ENCODE data around the gene IP6K2. TPM values are rescaled to one million over a fixed set of nuclear protein-coding genes. Genes with fewer than 3 reads are reported as not detected.
A peak's percentile ranks its signal among the peaks of the same experiment; 100 is the strongest.

Gene IP6K2
- total RNA-seq, 1 donor from 2014 or later: 212 TPM

- H3K27ac Mint-ChIP-seq: peak overlapping the region; percentile 31
- TF ChIP-seq CTCF (IDR thresholded peaks at IDR 0.05; ENCODE audit: unreplicated experiment): no peak
- H3K9me3 Mint-ChIP-seq (ENCODE audit: low read depth): no peaks in the 10 kb centered on the region
- no peak for DNase-seq (ENCODE audit: low spot score, unreplicated experiment)
- H3K4me1 Mint-ChIP-seq (ENCODE audit: low read depth): peaks cover 12% of the 10 kb centered on the region
- peaks cover 26% of the 10 kb centered on the region for H3K36me3 Mint-ChIP-seq (ENCODE audit: insufficient read depth)
- no peak overlapping the region for H3K4me3 Mint-ChIP-seq (ENCODE audit: low read depth)
- H3K27me3 Mint-ChIP-seq: no peaks in the 10 kb centered on the region
Measured at GRCh38 chr3:48696601-48697000, 20.4 kb downstream of the IP6K2 start.

GRCh38 chr3:48696156-48696555 is 20.9 kb downstream of the IP6K2 start:
- TF ChIP-seq CTCF (IDR thresholded peaks at IDR 0.05; ENCODE audit: unreplicated experiment): no peak
- Mint-ChIP-seq H3K4me1 (ENCODE audit: low read depth) (peaks cover 12% of the 10 kb centered on the region), H3K36me3 (ENCODE audit: insufficient read depth) (peaks cover 29% of the 10 kb centered on the region), H3K27ac (peak overlapping the region; percentile 31), H3K27me3 (no peaks in the 10 kb centered on the region), H3K9me3 (ENCODE audit: low read depth) (no peaks in the 10 kb centered on the region), H3K4me3 (ENCODE audit: low read depth) (no peak overlapping the region)
- DNase-seq (ENCODE audit: low spot score, unreplicated experiment): no peak

- Mint-ChIP-seq H3K27ac (peak overlapping the region; percentile 86), H3K27me3 (no peaks in the 10 kb centered on the region), H3K4me1 (ENCODE audit: low read depth) (peaks cover 12% of the 10 kb centered on the region), H3K9me3 (ENCODE audit: low read depth) (no peaks in the 10 kb centered on the region), H3K36me3 (ENCODE audit: insufficient read depth) (peaks cover 32% of the 10 kb centered on the region), H3K4me3 (ENCODE audit: low read depth) (no peak overlapping the region)
- DNase-seq (ENCODE audit: low spot score, unreplicated experiment): no peak
- TF ChIP-seq CTCF (IDR thresholded peaks at IDR 0.05; ENCODE audit: unreplicated experiment): no peak
Measured at GRCh38 chr3:48695393-48695753, 21.6 kb downstream of the IP6K2 start.

- H3K4me3 Mint-ChIP-seq (ENCODE audit: low read depth): no peak overlapping the region
- TF ChIP-seq CTCF (IDR thresholded peaks at IDR 0.05; ENCODE audit: unreplicated experiment): no peak
- H3K36me3 Mint-ChIP-seq (ENCODE audit: insufficient read depth): peaks cover 35% of the 10 kb centered on the region
- H3K4me1 Mint-ChIP-seq (ENCODE audit: low read depth): peaks cover 12% of the 10 kb centered on the region
- no peaks in the 10 kb centered on the region for H3K9me3 Mint-ChIP-seq (ENCODE audit: low read depth)
- peak overlapping the region; percentile 86 for H3K27ac Mint-ChIP-seq
- H3K27me3 Mint-ChIP-seq: no peaks in the 10 kb centered on the region
- DNase-seq (ENCODE audit: low spot score, unreplicated experiment): no peak
Measured at GRCh38 chr3:48694610-48695392, 22.2 kb downstream of the IP6K2 start.

GRCh38 chr3:48693826-48694225 is 23.2 kb downstream of the IP6K2 start:
- no peaks in the 10 kb centered on the region for H3K27me3 Mint-ChIP-seq
- TF ChIP-seq CTCF (IDR thresholded peaks at IDR 0.05; ENCODE audit: unreplicated experiment): no peak
- H3K27ac Mint-ChIP-seq: no peak overlapping the region
- H3K4me3 Mint-ChIP-seq (ENCODE audit: low read depth): no peak overlapping the region
- H3K4me1 Mint-ChIP-seq (ENCODE audit: low read depth): peaks cover 11% of the 10 kb centered on the region
- DNase-seq (ENCODE audit: low spot score, unreplicated experiment): no peak
- peaks cover 31% of the 10 kb centered on the region for H3K36me3 Mint-ChIP-seq (ENCODE audit: insufficient read depth)
- H3K9me3 Mint-ChIP-seq (ENCODE audit: low read depth): no peaks in the 10 kb centered on the region

Data from progenitor cell of endocrine pancreas (in vitro differentiated cells).